Activated CD8-positive, alpha-beta memory T cell treated with anti-CD3 and anti-CD28 coated beads, Interleukin-2, amount 10 ng/mL, durations not matched to agents 7 days and 5 days (primary cell): Measurements from ENCODE around the gene SLC26A3. TPM values are rescaled to one million over a fixed set of nuclear protein-coding genes. Genes with fewer than 3 reads are reported as not detected.

Experiments used
- ATAC-seq: fragments of 150-1000 bp; cut with Tn5 transposase; one replicate; pipeline ENCODE4 v1.10.0; 2021; ENCODE audit warnings: moderate library complexity
- CTCF ChIA-PET: fragments of 350-600 bp; sonication (Branson Sonifier 250); formaldehyde crosslinking; loops from one replicate; lab custom pipeline; 2021; ENCODE audit warnings: antibody characterized with exemption; lab: Charles Lee
- DNase-seq: peaks from one replicate; pipeline ENCODE4 v3.0.0-alpha.2; 2020
- H3K27ac Mint-ChIP-seq: one replicate; pipeline ENCODE4 v1.8.0; 2021; ENCODE audit warnings: mild to moderate bottlenecking, mixed read lengths
- H3K27me3 Mint-ChIP-seq: one replicate; pipeline ENCODE4 v1.8.0; 2021; ENCODE audit warnings: mixed read lengths
- H3K36me3 Mint-ChIP-seq: one replicate; pipeline ENCODE4 v1.8.0; 2021; ENCODE audit warnings: mild to moderate bottlenecking, mixed read lengths
- H3K4me1 Mint-ChIP-seq: one replicate; pipeline ENCODE4 v1.8.0; 2021; ENCODE audit warnings: mixed read lengths
- H3K4me3 Mint-ChIP-seq: one replicate; pipeline ENCODE4 v1.8.0; 2021; ENCODE audit warnings: mild to moderate bottlenecking, moderate library complexity, mixed read lengths
- H3K9me3 Mint-ChIP-seq: one replicate; pipeline ENCODE4 v1.8.0; 2022; ENCODE audit warnings: low read depth, mixed read lengths
- total RNA-seq, 2 experiments: library from RNA; stranded (reverse); gene quantifications; one replicate each; pipeline ENCODE4 v1.2.3, GENCODE V29; 2021

SLC26A3 gene
- total RNA-seq, 2 experiments from 2014 or later: not detected

DNA sequence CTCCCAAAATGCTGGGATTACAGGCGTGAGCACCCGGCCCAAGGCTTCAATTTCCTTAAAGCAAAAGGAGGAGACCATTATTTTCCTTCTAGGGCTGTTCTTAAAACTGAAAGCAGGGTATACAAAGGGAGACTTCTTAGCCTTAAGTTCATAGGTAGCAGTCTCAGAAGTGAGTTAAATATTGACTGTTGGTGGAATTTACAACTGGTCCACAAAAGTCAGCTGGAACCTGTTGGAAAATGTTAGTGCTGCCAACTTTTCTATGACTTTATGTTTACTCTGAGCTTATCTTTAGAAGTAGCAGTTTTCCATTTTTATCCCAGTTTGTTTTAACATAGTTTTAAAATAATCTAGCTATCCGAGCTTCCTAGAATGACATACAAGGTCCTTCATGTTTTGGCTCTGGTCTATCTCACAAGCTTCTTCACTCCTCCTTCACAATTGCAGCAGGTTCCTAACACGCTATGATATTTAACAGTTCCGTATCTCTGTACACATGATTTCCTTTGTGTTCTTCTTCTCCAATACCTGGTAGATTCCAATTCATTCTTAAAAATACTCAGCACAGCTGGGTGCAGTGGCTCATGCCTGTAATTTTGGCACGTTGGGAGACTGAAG, 3.3 kb downstream of the SLC26A3 start:
- no peaks in the 10 kb centered on the region for H3K9me3 Mint-ChIP-seq
- DNase-seq (no peak), ATAC-seq (no peak)
- no peak overlapping the region for H3K4me3 Mint-ChIP-seq
- no peaks in the 10 kb centered on the region for H3K4me1 Mint-ChIP-seq
- no peaks in the 10 kb centered on the region for H3K36me3 Mint-ChIP-seq
- no peak overlapping the region for H3K27ac Mint-ChIP-seq
- CTCF ChIA-PET: no interaction called here
- peaks cover 8% of the 10 kb centered on the region for H3K27me3 Mint-ChIP-seq

DNA sequence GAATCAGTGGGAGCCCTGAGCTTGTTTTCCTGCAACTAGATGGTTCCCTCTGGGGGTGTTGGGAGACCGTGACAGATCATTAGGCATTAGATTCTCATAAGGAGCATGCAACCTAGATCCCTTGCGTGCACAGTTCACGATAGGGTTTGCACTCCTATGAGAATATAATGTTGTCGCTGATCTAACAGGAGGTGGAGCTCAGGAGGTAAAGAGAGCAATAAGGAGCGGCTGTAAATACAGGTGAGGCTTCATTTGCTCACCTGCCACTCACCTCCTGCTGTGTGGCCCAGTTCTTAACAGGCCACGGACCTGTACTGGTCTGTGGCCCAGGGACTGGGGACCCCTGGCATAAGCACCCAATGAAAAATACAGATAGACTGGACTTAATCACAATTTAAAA, 10.7 kb downstream of the SLC26A3 start:
- DNase-seq: no peak
- H3K4me3 Mint-ChIP-seq: no peak overlapping the region
- H3K27ac Mint-ChIP-seq: no peak overlapping the region
- ATAC-seq: no peak
- peaks cover 10% of the 10 kb centered on the region for H3K27me3 Mint-ChIP-seq
- no peaks in the 10 kb centered on the region for H3K36me3 Mint-ChIP-seq
- H3K9me3 Mint-ChIP-seq: no peaks in the 10 kb centered on the region
- no peaks in the 10 kb centered on the region for H3K4me1 Mint-ChIP-seq
- CTCF ChIA-PET: interaction anchor here (1.4 kb wide), 1 partner anchor 83 kb away, joined by 3 read pairs; no protein-coding TSS in a partner anchor

DNA sequence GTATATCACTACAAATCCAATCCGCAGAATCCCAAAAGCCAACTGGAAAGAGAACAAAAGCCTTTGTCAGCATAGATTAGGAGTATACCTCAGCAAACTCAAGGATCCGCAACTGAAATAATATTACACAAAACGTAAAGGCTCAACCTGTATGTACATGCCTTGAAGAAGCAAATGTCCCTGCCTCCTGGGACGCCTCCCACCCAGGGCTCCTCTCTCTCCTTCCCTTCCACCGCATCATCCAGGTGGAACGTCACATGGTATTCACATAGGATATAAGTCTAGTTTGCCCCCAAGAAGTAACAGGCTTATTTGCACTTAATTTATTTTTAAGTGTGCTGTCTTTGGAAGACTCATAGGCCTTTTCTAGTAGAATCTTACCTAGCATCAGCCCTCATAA, 13.4 kb downstream of the SLC26A3 start:
- Mint-ChIP-seq H3K4me1 (peaks cover 11% of the 10 kb centered on the region), H3K36me3 (no peaks in the 10 kb centered on the region), H3K27me3 (peaks cover 6% of the 10 kb centered on the region), H3K27ac (no peak overlapping the region), H3K9me3 (no peaks in the 10 kb centered on the region), H3K4me3 (no peak overlapping the region)
- CTCF ChIA-PET: no interaction called here
- ATAC-seq (no peak), DNase-seq (no peak)

DNA sequence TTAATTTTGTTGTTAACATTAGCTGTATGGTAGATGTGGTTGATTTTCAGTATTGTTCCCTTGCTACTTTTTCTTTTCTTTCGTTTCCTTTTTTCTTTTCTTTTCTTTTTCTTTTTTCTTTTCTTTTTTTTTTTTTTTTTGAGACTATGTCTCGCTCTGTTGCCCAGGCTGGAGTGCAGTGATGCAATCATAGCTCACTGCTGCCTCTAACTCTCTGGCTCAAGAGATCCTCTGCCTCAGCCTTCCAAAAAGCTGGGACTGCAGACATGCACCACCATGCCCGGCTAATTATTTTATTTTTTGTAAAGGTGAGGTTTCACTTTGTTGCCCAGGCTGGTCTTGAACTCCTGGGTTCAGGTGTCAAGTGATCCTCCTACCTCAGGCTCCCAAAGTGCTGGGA, 14.4 kb downstream of the SLC26A3 start:
- H3K27me3 Mint-ChIP-seq: peaks cover 3% of the 10 kb centered on the region
- ATAC-seq (no peak), DNase-seq (no peak)
- no peak overlapping the region for H3K27ac Mint-ChIP-seq
- CTCF ChIA-PET: interaction anchor here (0.7 kb wide), 2 partner anchors 36 to 1668 kb away, joined by 3 read pairs; no protein-coding TSS in a partner anchor
- H3K4me3 Mint-ChIP-seq: no peak overlapping the region
- no peaks in the 10 kb centered on the region for H3K9me3 Mint-ChIP-seq
- peaks cover 11% of the 10 kb centered on the region for H3K4me1 Mint-ChIP-seq
- H3K36me3 Mint-ChIP-seq: no peaks in the 10 kb centered on the region

DNA sequence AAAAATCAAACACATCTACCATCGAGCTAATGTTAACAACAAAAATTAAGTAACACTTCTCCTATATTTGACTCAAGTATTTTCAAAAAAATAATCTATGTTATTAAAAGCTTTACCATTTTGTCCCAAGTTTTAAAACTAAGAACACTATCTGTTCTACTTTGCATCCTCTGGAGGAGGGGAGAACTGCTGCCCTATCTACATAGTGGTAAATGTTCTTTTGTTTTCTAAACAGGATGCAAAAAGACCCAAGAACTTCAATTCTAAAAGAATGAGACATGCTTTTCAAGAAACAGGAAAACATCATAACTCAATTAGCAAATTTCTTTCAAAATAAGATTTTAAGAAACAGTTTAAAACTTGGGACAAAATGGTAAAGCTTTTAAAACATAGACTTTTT, 14.8 kb downstream of the SLC26A3 start:
- Mint-ChIP-seq H3K9me3 (no peaks in the 10 kb centered on the region), H3K4me3 (no peak overlapping the region), H3K4me1 (peaks cover 11% of the 10 kb centered on the region), H3K27ac (no peak overlapping the region), H3K27me3 (peaks cover under 1% of the 10 kb centered on the region), H3K36me3 (no peaks in the 10 kb centered on the region)
- CTCF ChIA-PET: interaction anchor here (0.7 kb wide), 2 partner anchors 36 to 1668 kb away, joined by 3 read pairs; no protein-coding TSS in a partner anchor
- ATAC-seq (no peak), DNase-seq (no peak)

DNA sequence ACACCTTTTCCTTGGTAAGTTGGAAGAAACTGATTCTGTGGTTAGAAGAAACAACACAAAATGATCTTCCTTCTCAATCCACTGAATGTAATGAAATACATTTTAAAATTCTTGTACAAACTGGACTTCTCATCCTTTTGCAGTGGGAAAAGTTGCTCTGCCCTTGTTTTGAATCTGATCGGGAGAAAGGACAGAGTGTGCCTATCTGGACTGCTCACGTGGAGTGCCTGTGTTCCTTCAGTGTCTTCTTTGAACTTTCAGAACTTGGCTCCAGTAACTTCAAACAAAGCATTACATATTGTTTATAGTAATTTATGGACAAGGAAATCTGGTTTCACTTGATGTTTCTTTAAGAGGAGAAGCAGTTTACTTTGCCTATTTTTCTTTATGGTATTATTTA, 17.1 kb downstream of the SLC26A3 start:
- CTCF ChIA-PET: no interaction called here
- DNase-seq (no peak), ATAC-seq (no peak)
- no peaks in the 10 kb centered on the region for H3K36me3 Mint-ChIP-seq
- H3K4me1 Mint-ChIP-seq: peaks cover 11% of the 10 kb centered on the region
- H3K4me3 Mint-ChIP-seq: no peak overlapping the region
- H3K27ac Mint-ChIP-seq: no peak overlapping the region
- no peaks in the 10 kb centered on the region for H3K27me3 Mint-ChIP-seq
- no peaks in the 10 kb centered on the region for H3K9me3 Mint-ChIP-seq

DNA sequence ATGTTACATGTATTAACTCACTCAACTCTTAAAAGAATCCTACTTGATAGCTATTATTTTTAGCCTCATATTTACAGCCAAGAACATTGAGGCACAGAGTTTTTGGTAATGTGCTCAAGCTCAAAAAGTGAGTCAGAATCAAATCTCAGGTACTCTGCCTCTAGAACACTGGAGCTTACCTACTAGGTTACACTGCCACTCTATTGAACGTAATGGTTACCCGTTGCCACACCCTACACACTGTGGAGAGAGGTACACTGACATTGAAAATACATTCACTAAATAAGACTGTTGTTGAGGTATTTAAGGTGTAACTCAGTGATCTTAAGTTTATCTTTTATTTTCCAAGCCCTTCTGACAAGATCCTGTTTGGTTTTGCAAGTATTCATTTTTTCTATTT, 17.9 kb downstream of the SLC26A3 start:
- CTCF ChIA-PET: interaction anchor here (0.7 to 1.2 kb wide), 2 partner anchors 42 to 90 kb away, joined by 3 to 4 read pairs; partner anchors contain the start of gene CBLL1
- ATAC-seq (no peak), DNase-seq (no peak)
- Mint-ChIP-seq H3K9me3 (no peaks in the 10 kb centered on the region), H3K4me1 (peaks cover 11% of the 10 kb centered on the region), H3K27me3 (no peaks in the 10 kb centered on the region), H3K27ac (no peak overlapping the region), H3K4me3 (no peak overlapping the region), H3K36me3 (no peaks in the 10 kb centered on the region)

DNA sequence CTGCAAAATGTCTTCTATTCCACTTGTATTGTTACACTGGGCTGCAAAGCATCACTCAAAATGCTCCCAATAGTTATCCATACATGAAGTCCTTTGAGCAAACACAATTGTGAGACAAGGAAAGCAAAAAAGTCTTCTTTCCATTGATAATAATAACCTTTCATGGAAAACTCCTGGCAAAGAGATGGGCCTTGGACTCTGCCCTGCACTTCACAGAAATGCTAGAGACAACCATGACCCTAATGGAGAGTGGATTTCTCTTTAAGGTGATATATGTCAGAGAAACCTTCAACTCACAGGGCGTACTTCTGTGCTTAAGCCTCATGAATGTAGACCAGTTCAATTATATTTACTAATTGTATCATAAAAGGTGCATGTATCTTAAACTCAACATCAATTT, 19.4 kb downstream of the SLC26A3 start:
- Mint-ChIP-seq H3K9me3 (no peaks in the 10 kb centered on the region), H3K27ac (no peak overlapping the region), H3K4me3 (no peak overlapping the region), H3K36me3 (no peaks in the 10 kb centered on the region), H3K4me1 (peaks cover 11% of the 10 kb centered on the region), H3K27me3 (no peaks in the 10 kb centered on the region)
- DNase-seq: no peak
- CTCF ChIA-PET: no interaction called here
- ATAC-seq: no peak

DNA sequence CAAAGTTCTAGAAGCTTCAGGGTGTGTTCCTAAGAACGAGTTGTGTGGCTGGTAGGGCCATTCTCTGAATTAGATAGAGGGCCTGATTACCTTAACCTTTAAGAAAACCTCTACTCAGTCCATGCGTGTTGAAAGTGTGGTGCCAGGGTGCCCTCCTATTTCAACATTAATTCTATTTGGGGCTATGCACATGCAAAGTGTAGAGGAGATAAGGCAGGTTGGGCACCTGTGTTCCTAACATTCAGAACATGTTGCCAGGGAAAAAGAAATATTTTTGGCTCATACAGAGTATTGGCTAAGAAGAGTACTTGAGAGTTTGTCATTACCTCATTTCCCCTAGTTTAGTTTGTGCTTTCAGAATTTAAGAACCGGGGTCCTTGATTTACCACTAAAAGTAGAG, 20.6 kb downstream of the SLC26A3 start:
- H3K27ac Mint-ChIP-seq: no peak overlapping the region
- H3K4me3 Mint-ChIP-seq: no peak overlapping the region
- H3K9me3 Mint-ChIP-seq: no peaks in the 10 kb centered on the region
- no peaks in the 10 kb centered on the region for H3K27me3 Mint-ChIP-seq
- ATAC-seq (no peak), DNase-seq (no peak)
- H3K36me3 Mint-ChIP-seq: no peaks in the 10 kb centered on the region
- H3K4me1 Mint-ChIP-seq: peaks cover 11% of the 10 kb centered on the region
- CTCF ChIA-PET: no interaction called here

DNA sequence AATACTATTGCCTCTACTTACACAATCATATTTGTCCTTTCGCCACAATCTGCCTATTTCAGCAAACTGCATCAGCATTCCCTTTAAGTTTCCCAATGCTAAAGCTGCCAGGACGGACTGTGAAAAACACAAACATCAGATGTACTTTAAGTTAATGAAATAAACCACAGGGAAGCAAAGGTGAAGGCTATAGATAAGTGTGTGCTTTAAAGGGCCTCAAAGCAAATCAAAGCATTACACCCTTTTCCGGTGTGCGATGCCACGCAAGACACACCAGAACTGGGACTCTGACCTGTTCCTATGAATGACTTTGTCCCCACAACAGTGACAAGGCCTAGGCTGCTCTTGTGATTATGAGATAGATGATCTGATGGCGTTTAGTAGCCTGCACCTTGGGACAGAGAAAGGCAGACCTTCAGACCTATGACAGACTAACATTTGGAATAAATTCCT, 23.4 kb downstream of the SLC26A3 start:
- Mint-ChIP-seq H3K27me3 (no peaks in the 10 kb centered on the region), H3K9me3 (no peaks in the 10 kb centered on the region), H3K4me3 (no peak overlapping the region), H3K36me3 (no peaks in the 10 kb centered on the region), H3K4me1 (no peaks in the 10 kb centered on the region), H3K27ac (no peak overlapping the region)
- CTCF ChIA-PET: interaction anchor here (1.7 kb wide), 1 partner anchor 95 kb away, joined by 4 read pairs; no protein-coding TSS in a partner anchor
- ATAC-seq (no peak), DNase-seq (no peak)

DNA sequence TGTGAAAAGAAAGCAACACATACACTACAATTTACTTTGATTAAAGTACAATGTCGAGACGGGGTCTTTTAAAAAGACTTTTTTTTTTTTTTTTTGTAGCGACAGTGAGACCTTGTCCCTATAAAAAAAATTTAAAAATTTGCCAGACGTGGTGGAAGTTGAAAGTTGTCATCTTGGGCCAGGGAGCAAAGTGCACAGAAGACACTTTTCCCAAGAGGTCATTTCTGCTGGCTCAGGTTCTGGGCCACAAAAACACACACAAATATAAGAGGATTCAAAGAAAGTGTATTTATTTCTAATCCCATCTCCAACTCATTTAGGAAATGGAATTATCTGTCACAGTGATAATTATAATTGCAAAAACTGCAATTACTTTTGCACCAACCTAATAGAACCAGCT, 24.7 kb downstream of the SLC26A3 start:
- no peak for DNase-seq
- Mint-ChIP-seq H3K27ac (no peak overlapping the region), H3K4me3 (no peak overlapping the region), H3K9me3 (no peaks in the 10 kb centered on the region), H3K4me1 (no peaks in the 10 kb centered on the region), H3K36me3 (no peaks in the 10 kb centered on the region), H3K27me3 (no peaks in the 10 kb centered on the region)
- CTCF ChIA-PET: no interaction called here
- ATAC-seq: no peak

DNA sequence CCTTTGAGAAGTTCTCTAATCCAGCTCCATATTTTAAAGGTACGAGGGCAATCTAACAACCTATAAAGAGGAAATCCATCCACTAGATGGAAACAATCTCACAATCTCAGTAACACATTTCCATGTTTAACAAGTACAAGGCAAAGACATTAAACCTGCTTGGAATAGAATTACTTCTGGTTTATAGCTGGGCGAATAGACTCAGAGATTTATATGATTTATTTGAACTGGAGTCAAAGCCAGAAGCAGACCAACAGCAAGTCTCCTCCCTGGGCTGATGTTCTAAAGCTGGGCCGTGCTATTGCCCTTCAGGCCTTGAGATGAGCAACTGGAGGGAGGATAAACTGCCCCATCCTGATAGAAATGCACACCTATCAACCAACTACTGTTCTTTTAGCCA, 25.3 kb downstream of the SLC26A3 start:
- no peaks in the 10 kb centered on the region for H3K9me3 Mint-ChIP-seq
- no peak overlapping the region for H3K27ac Mint-ChIP-seq

DNA sequence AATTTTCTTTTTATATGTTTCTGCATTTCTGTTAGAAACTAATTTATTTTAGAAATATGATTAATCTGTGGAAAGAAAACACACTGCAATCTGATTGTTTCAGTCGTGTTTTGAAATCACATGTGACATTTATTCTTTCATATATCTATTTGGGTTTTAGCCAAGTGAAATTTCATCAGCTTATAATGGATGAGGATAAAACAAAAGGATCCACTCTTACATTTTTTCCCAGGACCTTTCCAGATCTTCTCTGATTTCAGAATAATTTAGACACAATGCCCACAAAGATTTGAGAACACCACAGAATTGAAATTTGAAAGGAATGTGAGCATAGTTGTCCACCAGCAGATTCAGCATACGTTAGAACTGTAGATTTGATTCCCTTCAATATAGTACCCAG, 30.0 kb downstream of the SLC26A3 start:
- no peaks in the 10 kb centered on the region for H3K9me3 Mint-ChIP-seq
- no peak for DNase-seq
- no peaks in the 10 kb centered on the region for H3K36me3 Mint-ChIP-seq

More for the DNA sequence above, 25.3 kb downstream of the SLC26A3 start:
- Mint-ChIP-seq H3K36me3 (no peaks in the 10 kb centered on the region), H3K27me3 (no peaks in the 10 kb centered on the region), H3K4me1 (no peaks in the 10 kb centered on the region), H3K4me3 (no peak overlapping the region)
- CTCF ChIA-PET: no interaction called here
- DNase-seq (no peak), ATAC-seq (no peak)

DNA sequence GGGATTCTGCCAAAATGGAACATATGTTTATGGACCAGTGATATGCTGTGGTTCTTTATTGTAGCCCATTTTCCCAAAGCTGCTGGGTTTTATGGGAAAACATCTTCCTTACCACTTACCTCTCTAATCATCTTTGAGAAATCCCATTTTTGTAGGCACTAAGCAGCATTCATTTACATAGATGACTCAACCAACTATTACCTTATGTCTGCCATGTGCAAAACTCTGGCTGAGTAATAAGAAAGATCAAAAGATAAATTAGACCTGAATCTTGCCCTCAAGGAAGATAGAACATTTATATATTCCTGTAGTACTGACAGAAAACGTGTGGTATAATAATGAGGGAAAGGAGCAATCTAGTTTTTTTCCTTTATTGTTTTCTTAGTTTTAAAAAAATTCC, 34.8 kb downstream of the SLC26A3 start:
- Mint-ChIP-seq H3K36me3 (peaks cover 3% of the 10 kb centered on the region), H3K27me3 (no peaks in the 10 kb centered on the region), H3K4me3 (no peak overlapping the region), H3K9me3 (no peaks in the 10 kb centered on the region), H3K4me1 (peaks cover 6% of the 10 kb centered on the region), H3K27ac (no peak overlapping the region)
- ATAC-seq: no peak
- CTCF ChIA-PET: no interaction called here
- DNase-seq: no peak

More for the DNA sequence above, 30.0 kb downstream of the SLC26A3 start:
- Mint-ChIP-seq H3K27me3 (no peaks in the 10 kb centered on the region), H3K4me1 (peaks cover 4% of the 10 kb centered on the region), H3K27ac (no peak overlapping the region), H3K4me3 (no peak overlapping the region)
- ATAC-seq: no peak
- CTCF ChIA-PET: interaction anchor here (0.9 to 2.7 kb wide), 2 partner anchors 30 to 102 kb away, joined by 3 to 7 read pairs; partner anchors contain the start of gene CBLL1
